ENCODE results near the gene CREB5. TPM values are rescaled to one million over a fixed set of nuclear protein-coding genes. Genes with fewer than 3 reads are reported as not detected.

The CREB5 gene
- total and polyA plus RNA-seq, 2 experiments from 2014 or later = 2.4 to 4.4 TPM

GRCh38 chr7:28697913-28698563 lies 285.7 kb downstream of the CREB5 start (continued):
- no peak for TF ChIP-seq ZNF462 (CRISPR knock-in tag; IDR thresholded peaks at IDR 0.05)
- no peak for TF ChIP-seq ETS1 (IDR thresholded peaks at IDR 0.05)
- TF ChIP-seq JUNB (IDR thresholded peaks at IDR 0.05; ENCODE audit: unreplicated experiment) = no peak

- peaks cover 20% of the 10 kb centered on the region; the same call in 2 of the 3 replicates for H3K4me1 Mint-ChIP-seq
- Histone ChIP-seq H3K79me2 (replicated peaks; ENCODE audit: insufficient read depth) (no peaks in the 10 kb centered on the region), H3K36me3 (ENCODE audit: insufficient read depth) (no peaks in the 10 kb centered on the region), H3K27ac (ENCODE audit: low read depth) (no peak overlapping the region), H3F3A (replicated peaks; ENCODE audit: low read depth) (no peaks in the 10 kb centered on the region), H3K9me2 (ENCODE audit: insufficient read depth) (peaks cover 3% of the 10 kb centered on the region; the same call in 1 of the 2 replicates), H2AFZ (no peak overlapping the region), H3K4me3 (no peak overlapping the region), H4K20me1 (replicated peaks; ENCODE audit: insufficient read depth) (no peaks in the 10 kb centered on the region), H3K27me3 (ENCODE audit: insufficient read depth) (no peaks in the 10 kb centered on the region), H3K4me1 (ENCODE audit: insufficient read depth) (peaks cover 21% of the 10 kb centered on the region; the same call in 1 of the 2 replicates), H3K4me2 (no peak overlapping the region)
- no peaks in the 10 kb centered on the region for H3K36me3 Mint-ChIP-seq (ENCODE audit: low read depth)
- ATAC-seq (no peak), DNase-seq (ENCODE audit: low spot score) (no peak)
- no peak overlapping the region for H3K4me3 Mint-ChIP-seq
- H3K9me3 Mint-ChIP-seq = no peaks in the 10 kb centered on the region
- peaks cover 1% of the 10 kb centered on the region for H3K27me3 Mint-ChIP-seq (ENCODE audit: insufficient read depth, low read depth, poor library complexity)
- no peak overlapping the region for H3K27ac Mint-ChIP-seq
- TF ChIP-seq NANOG (IDR thresholded peaks at IDR 0.05; ENCODE audit: borderline replicate concordance) (no peak), CREB1 (CRISPR knock-in tag; IDR thresholded peaks at IDR 0.05; ENCODE audit: low read depth) (no peak), ETS1 (IDR thresholded peaks at IDR 0.05) (no peak), ZNF114 (CRISPR knock-in tag; IDR thresholded peaks at IDR 0.05) (no peak), EZH2phosphoT487 (IDR thresholded peaks at IDR 0.05; ENCODE audit: unreplicated experiment) (no peak), POLR2AphosphoS5 (IDR thresholded peaks at IDR 0.05; ENCODE audit: low read depth) (no peak), ZNF331 (CRISPR knock-in tag; IDR thresholded peaks at IDR 0.05; ENCODE audit: low read depth) (no peak), CTCF (conservative IDR thresholded peaks at IDR 0.05; ENCODE audit: low read depth in 2 of 2) (no peak), REST (IDR thresholded peaks at IDR 0.05; ENCODE audit: unreplicated experiment) (no peak)
These were observed 286.5 kb downstream of the CREB5 start for GRCh38 chr7:28698840-28699239.
